Epithelial cell of proximal tubule (primary cell): ENCODE data around the gene SYT14. TPM values are rescaled to one million over a fixed set of nuclear protein-coding genes. Genes with fewer than 3 reads are reported as not detected.
"Not testable (repeated sequence)": the region's sequence is repeated elsewhere in the genome, so short reads cannot be mapped to it uniquely, and the experiment has no call there.

Experiments
- DNase-seq: peaks from one replicate; pipeline ENCODE4 v3.0.0-alpha.2; 2011; ENCODE audit warnings: low read depth
- H3K4me3 ChIP-seq: 2 replicates; pipeline ENCODE4 v1.5.1; 2011; ENCODE audit warnings: low read depth, mild to moderate bottlenecking, low read length
- total RNA-seq: library from RNA; depleted of rRNA; stranded (reverse); fragments of >200 nt; gene quantifications from 2 replicates; pipeline ENCODE4 v1.2.3, GENCODE V29; 2015
- TF ChIP-seq, protein P1 (sequence below): conservative IDR thresholded peaks from 2 replicates; pipeline ENCODE4 v1.5.1; 2012; ENCODE audit warnings: low read depth, mild to moderate bottlenecking, low read length

The SYT14 gene
- total RNA-seq, 1 donor from 2014 or later: 3.9 TPM

DNA sequence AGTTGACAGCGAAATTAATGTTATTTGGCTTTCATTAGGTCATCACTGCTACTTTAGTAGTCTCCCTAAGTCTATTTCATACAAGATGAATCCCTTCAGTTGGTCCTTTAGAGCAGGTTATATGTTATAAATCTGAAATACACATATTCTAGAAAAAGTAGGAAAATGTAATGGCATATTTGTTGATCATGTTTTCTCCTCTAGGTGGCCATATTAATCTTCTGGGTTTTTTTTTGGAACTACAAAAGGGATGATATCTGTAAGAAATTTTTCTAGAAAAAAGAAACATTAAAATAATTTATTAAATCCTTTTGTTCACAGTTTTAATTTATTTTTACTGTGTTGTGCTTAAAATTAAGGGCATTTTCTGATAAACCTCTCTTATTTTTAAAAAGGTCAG, 87.9 kb downstream of the SYT14 start:
- TF ChIP-seq, protein P1, sequence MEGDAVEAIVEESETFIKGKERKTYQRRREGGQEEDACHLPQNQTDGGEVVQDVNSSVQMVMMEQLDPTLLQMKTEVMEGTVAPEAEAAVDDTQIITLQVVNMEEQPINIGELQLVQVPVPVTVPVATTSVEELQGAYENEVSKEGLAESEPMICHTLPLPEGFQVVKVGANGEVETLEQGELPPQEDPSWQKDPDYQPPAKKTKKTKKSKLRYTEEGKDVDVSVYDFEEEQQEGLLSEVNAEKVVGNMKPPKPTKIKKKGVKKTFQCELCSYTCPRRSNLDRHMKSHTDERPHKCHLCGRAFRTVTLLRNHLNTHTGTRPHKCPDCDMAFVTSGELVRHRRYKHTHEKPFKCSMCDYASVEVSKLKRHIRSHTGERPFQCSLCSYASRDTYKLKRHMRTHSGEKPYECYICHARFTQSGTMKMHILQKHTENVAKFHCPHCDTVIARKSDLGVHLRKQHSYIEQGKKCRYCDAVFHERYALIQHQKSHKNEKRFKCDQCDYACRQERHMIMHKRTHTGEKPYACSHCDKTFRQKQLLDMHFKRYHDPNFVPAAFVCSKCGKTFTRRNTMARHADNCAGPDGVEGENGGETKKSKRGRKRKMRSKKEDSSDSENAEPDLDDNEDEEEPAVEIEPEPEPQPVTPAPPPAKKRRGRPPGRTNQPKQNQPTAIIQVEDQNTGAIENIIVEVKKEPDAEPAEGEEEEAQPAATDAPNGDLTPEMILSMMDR: no peak
- no peak overlapping the region for H3K4me3 ChIP-seq
- no peak for DNase-seq

DNA sequence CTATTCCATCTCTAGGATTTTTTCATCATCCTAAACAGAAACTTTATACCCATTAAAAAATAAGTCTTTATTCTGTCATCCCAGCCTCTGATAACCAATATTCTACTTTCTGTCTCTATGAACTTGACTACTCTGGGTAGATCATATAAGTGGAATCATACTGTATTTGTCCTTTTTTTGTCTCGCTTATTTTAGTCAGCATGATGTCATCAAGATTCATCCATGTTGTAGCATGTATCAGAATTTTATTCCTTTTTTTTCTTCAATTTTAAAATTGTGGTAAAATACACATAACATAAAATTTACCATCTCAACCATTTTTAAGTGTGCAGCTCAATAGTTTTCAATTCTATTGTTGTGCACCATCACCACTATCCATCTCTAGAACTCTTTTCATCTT, 90.0 kb downstream of the SYT14 start:
- no peak for DNase-seq
- no peak overlapping the region for H3K4me3 ChIP-seq
- TF ChIP-seq, protein P1: no peak

DNA sequence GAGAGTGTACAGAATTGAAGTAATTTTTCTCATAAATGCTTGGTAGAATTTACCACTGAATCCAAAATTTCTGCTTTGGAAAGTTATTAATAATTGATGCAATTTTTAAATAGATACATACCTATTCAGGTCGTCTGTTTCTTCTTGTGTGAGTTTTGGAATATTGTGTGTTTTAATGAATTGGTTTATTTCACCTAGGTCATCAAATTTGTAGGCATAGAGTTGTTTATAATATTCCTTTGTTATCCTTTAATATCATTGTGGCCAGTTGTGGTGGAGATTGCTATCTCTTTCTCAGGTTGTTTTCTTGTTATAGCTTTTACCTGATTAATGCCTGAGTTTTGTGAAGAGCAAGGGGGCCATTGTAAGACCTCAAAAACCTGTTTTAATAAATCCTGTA, 93.5 kb downstream of the SYT14 start:
- no peak for DNase-seq
- TF ChIP-seq, protein P1: no peak
- no peak overlapping the region for H3K4me3 ChIP-seq

DNA sequence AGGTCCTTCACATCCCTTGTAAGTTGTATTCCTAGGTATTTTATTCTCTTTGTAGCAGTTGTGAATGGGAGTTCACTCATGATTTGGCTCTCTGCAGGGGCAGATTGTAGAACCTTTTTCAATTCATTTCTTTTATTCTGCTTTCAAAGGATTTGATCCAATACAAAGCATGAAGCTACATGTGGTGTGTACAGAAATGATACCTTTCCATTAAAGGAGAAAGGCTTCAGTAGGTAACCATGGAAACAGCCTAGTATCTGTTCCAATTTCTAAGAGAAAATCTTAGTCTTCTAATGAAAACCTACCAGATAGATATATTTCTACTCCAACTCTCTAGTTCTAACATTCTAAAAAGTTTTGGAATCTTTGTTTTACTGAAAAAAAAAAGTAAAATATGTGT, 105.0 kb downstream of the SYT14 start:
- TF ChIP-seq, protein P1: no peak
- no peak for DNase-seq
- H3K4me3 ChIP-seq: no peak overlapping the region

DNA sequence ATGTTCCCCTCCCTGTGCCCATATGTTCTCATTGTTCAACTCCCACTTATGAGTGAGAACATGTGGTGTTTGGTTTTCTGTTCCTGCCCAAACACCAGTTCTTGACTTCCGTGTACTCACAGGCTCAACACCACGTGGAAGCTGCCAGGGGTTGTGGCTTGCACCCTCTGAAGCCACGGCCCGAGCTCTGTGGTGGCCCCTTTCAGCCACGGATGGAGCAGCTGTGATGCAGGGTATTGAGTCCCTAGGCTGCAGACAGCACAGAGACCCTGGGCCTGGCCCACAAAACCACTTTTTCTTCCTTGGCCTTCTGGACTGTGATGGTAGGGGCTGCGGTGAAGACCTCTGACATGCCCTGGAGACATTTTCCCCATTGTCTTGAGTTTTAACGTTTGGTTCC, 111.6 kb downstream of the SYT14 start:
- H3K4me3 ChIP-seq: no peak overlapping the region
- TF ChIP-seq, protein P1: no peak
- DNase-seq: no peak

DNA sequence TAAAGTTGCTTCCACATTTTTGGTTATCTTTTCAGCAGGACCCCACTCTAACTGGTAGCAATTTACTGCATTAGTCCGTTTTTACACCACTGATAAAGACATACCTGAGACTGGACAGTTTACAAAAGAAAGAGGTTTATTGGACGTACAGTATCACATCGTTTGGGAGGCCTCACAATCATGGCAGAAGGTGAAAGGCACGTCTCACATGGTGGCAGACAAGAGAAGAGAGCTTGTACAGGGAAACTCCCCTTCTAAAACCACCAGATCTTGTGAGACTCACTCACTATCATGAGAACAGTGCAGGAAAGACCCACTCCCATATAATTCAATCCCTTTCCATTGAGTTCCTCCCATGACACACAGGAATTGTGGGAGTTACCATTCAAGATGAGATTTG, 112.5 kb downstream of the SYT14 start:
- DNase-seq: not testable (repeated sequence)

DNA sequence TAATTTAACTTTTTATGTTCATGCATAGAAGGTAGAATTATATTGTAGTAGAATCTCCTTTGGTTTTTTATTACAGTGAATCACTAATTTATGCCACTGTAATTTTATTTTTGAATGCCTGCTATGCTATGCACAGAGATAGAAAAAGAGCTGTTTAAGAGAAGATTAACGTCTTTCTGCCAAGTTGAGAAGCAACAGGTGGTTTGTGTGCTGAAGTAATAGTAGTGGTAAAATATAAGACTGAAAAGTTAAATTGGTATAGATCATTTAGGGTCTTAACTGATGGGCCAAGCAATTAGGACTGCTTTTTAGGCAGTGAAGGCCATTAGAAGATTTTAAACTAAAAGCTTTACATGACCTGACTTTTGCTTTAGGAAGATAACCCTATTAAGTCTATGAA, 115.1 kb downstream of the SYT14 start:
- H3K4me3 ChIP-seq: no peak overlapping the region
- TF ChIP-seq, protein P1: no peak

More for the DNA sequence above, 112.5 kb downstream of the SYT14 start:
- not testable (repeated sequence) for H3K4me3 ChIP-seq

DNA sequence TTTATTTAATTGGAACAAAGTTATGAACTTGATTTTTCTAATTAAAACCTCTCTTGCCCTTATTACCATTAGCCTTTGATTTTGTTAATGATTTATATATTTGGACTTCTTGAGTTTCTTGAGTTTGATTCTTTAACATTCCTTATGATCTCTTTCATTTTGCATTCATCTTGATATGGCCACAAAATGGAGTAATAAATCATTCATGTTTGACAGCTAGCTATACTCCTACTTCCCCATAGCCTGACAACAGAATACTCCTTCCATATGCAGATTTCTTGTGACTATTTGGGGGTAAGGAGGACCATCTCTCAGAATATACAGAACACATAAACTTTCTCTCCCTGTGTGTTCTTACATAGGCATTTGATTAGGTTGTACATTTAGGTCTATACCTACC, 119.6 kb downstream of the SYT14 start:
- TF ChIP-seq, protein P1: no peak
- H3K4me3 ChIP-seq: no peak overlapping the region
- no peak for DNase-seq

More for the DNA sequence above, 115.1 kb downstream of the SYT14 start:
- DNase-seq: no peak
